H9 (cell line): Measurements from ENCODE around the gene RAD50. TPM values are rescaled to one million over a fixed set of nuclear protein-coding genes. Genes with fewer than 3 reads are reported as not detected.

Experiments used
- DNase-seq: peaks from one replicate; pipeline ENCODE4 v3.0.0-alpha.2; 2017
- H2AFZ ChIP-seq: one replicate; pipeline ENCODE4 v1.6.1; 2013; ENCODE audit warnings: mild to moderate bottlenecking, low read length, control low read depth, moderate library complexity
- H2AK5ac ChIP-seq: 2 replicates; pipeline ENCODE4 v1.6.1; 2013; ENCODE audit warnings: low read length, control low read depth, mixed read lengths; ENCODE audit not compliant: insufficient read length
- H2BK120ac ChIP-seq: one replicate; pipeline ENCODE4 v1.6.1; 2013; ENCODE audit warnings: low read depth, mild to moderate bottlenecking, low read length, control low read depth, inconsistent platforms; ENCODE audit not compliant: poor library complexity, severe bottlenecking
- H2BK12ac ChIP-seq: 2 replicates; pipeline ENCODE4 v1.6.1; 2013; ENCODE audit warnings: low read length, control low read depth, mixed read lengths, low read depth; ENCODE audit not compliant: insufficient read length
- H2BK15ac ChIP-seq: 2 replicates; pipeline ENCODE4 v1.6.1; 2013; ENCODE audit warnings: low read depth, low read length, control low read depth
- H2BK20ac ChIP-seq: one replicate; pipeline ENCODE4 v1.6.1; 2013; ENCODE audit warnings: low read depth, mild to moderate bottlenecking, low read length, control low read depth, inconsistent platforms; ENCODE audit not compliant: poor library complexity, severe bottlenecking
- H2BK5ac ChIP-seq: 2 replicates; pipeline ENCODE4 v1.6.1; 2013; ENCODE audit warnings: low read length, control low read depth, mixed read lengths; ENCODE audit not compliant: insufficient read length
- H3K14ac ChIP-seq: 2 replicates; pipeline ENCODE4 v1.6.1; 2013; ENCODE audit warnings: low read length, control low read depth; ENCODE audit not compliant: insufficient read depth
- H3K18ac ChIP-seq: 2 replicates; pipeline ENCODE4 v1.6.1; 2013; ENCODE audit warnings: low read depth, mild to moderate bottlenecking, mixed read lengths, low read length, control low read depth; ENCODE audit not compliant: insufficient read length
- H3K23ac ChIP-seq: 2 replicates; pipeline ENCODE4 v1.6.1; 2013; ENCODE audit warnings: low read length, control low read depth, mixed read lengths, low read depth; ENCODE audit not compliant: insufficient read length
- H3K23me2 ChIP-seq: 2 replicates; pipeline ENCODE4 v1.6.1; 2013; ENCODE audit warnings: low read depth, mild to moderate bottlenecking, mixed read lengths, low read length, control low read depth; ENCODE audit not compliant: insufficient read length, poor library complexity, severe bottlenecking
- H3K27ac ChIP-seq: 2 replicates; pipeline ENCODE4 v1.5.1; 2013; ENCODE audit warnings: low read length, control low read depth, mixed read lengths, low read depth; ENCODE audit not compliant: insufficient read length
- H3K27me3 ChIP-seq: 2 replicates; pipeline ENCODE4 v1.6.1; 2013; ENCODE audit warnings: low read length, control low read depth, inconsistent platforms; ENCODE audit not compliant: insufficient read depth
- H3K4ac ChIP-seq: 2 replicates; pipeline ENCODE4 v1.6.1; 2013; ENCODE audit warnings: low read depth, mild to moderate bottlenecking, control low read depth, inconsistent platforms, low read length, moderate library complexity
- H3K4me1 ChIP-seq: 2 replicates; pipeline ENCODE4 v1.6.1; 2013; ENCODE audit warnings: low read length, control low read depth, inconsistent platforms; ENCODE audit not compliant: insufficient read depth
- H3K4me2 ChIP-seq: 2 replicates; pipeline ENCODE4 v1.6.1; 2013; ENCODE audit warnings: low read length, control low read depth, mixed read lengths; ENCODE audit not compliant: insufficient read length, insufficient read depth
- H3K56ac ChIP-seq: 2 replicates; pipeline ENCODE4 v1.6.1; 2013; ENCODE audit warnings: low read depth, mild to moderate bottlenecking, mixed read lengths, low read length, control low read depth; ENCODE audit not compliant: insufficient read length
- H3K79me1 ChIP-seq: 2 replicates; pipeline ENCODE4 v1.6.1; 2013; ENCODE audit warnings: low read depth, mild to moderate bottlenecking, moderate library complexity, low read length, control low read depth, inconsistent platforms; ENCODE audit not compliant: insufficient read depth, poor library complexity, severe bottlenecking
- H3K79me2 ChIP-seq: 2 replicates; pipeline ENCODE4 v1.6.1; 2013; ENCODE audit warnings: low read length, control low read depth, inconsistent platforms; ENCODE audit not compliant: insufficient read depth
- H3K9ac ChIP-seq: 2 replicates; pipeline ENCODE4 v1.6.1; 2013; ENCODE audit warnings: low read length, control low read depth, mixed read lengths; ENCODE audit not compliant: insufficient read length; ENCODE audit errors: extremely low read depth
- H3K9me3 ChIP-seq: one replicate; pipeline ENCODE4 v1.6.1; 2013; ENCODE audit warnings: low read depth, low read length, inconsistent platforms; ENCODE audit not compliant: control insufficient read depth
- H3T11ph ChIP-seq: one replicate; pipeline ENCODE4 v1.6.1; 2013; ENCODE audit warnings: mild to moderate bottlenecking, low read length, control low read depth, inconsistent platforms
- H4K20me1 ChIP-seq: one replicate; pipeline ENCODE4 v1.6.1; 2013; ENCODE audit not compliant: control insufficient read depth, insufficient read length, insufficient read depth
- H4K5ac ChIP-seq: 2 replicates; pipeline ENCODE4 v1.6.1; 2013; ENCODE audit warnings: low read depth, mild to moderate bottlenecking, mixed read lengths, low read length, control low read depth; ENCODE audit not compliant: insufficient read length
- H4K8ac ChIP-seq: replicated peaks from 2 replicates; pipeline ENCODE4 v1.6.1; 2013; ENCODE audit warnings: low read length, control low read depth, mixed read lengths, low read depth; ENCODE audit not compliant: insufficient read length
- H4K91ac ChIP-seq: 2 replicates; pipeline ENCODE4 v1.6.1; 2013; ENCODE audit warnings: low read depth, mild to moderate bottlenecking, moderate library complexity, mixed read lengths, low read length, control low read depth; ENCODE audit not compliant: insufficient read length
- H3K27ac Mint-ChIP-seq, 3 experiments: 2 replicates in 2 of 3; 3 replicates in 1 of 3; pipeline ENCODE4 v1.8.0; 2020 to 2021; ENCODE audit warnings: mixed read lengths in 3 of 3, mild to moderate bottlenecking in 1 of 3, moderate library complexity in 1 of 3
- H3K27me3 Mint-ChIP-seq: 2 replicates; pipeline ENCODE4 v1.8.0; 2021; ENCODE audit warnings: low read depth, mild to moderate bottlenecking, moderate library complexity, mixed read lengths
- H3K36me3 Mint-ChIP-seq, 3 experiments: 2 replicates in 2 of 3; 3 replicates in 1 of 3; pipeline ENCODE4 v1.8.0; 2020 to 2021; ENCODE audit warnings: low read depth in 3 of 3, mixed read lengths in 3 of 3; ENCODE audit not compliant: insufficient read depth in 1 of 3
- H3K4me1 Mint-ChIP-seq, 2 experiments: 2 replicates each; pipeline ENCODE4 v1.8.0; 2020; ENCODE audit warnings: mixed read lengths in 2 of 2
- H3K4me3 Mint-ChIP-seq, 2 experiments: 2 replicates in 1 of 2; 3 replicates in 1 of 2; pipeline ENCODE4 v1.8.0; 2020 to 2021; ENCODE audit warnings: mild to moderate bottlenecking in 2 of 2, mixed read lengths in 2 of 2, moderate library complexity in 1 of 2
- H3K9me3 Mint-ChIP-seq, 2 experiments: 2 replicates in 1 of 2; 3 replicates in 1 of 2; pipeline ENCODE4 v1.8.0; 2020; ENCODE audit warnings: mild to moderate bottlenecking in 2 of 2, mixed read lengths in 2 of 2, moderate library complexity in 1 of 2
- total RNA-seq: library from RNA; stranded (reverse); gene quantifications from 2 replicates; pipeline ENCODE4 v1.2.1, GENCODE V29; 2021
- TF ChIP-seq, protein P1 (sequence below): fragments of 200-600 bp; sonication (generic); conservative IDR thresholded peaks from 3 replicates; pipeline ENCODE4 v1.8.0; 2021; ENCODE audit warnings: antibody characterized with exemption, mild to moderate bottlenecking

The RAD50 gene
- total RNA-seq, 1 experiment from 2014 or later: 46.1 TPM

- TF ChIP-seq, protein P1, sequence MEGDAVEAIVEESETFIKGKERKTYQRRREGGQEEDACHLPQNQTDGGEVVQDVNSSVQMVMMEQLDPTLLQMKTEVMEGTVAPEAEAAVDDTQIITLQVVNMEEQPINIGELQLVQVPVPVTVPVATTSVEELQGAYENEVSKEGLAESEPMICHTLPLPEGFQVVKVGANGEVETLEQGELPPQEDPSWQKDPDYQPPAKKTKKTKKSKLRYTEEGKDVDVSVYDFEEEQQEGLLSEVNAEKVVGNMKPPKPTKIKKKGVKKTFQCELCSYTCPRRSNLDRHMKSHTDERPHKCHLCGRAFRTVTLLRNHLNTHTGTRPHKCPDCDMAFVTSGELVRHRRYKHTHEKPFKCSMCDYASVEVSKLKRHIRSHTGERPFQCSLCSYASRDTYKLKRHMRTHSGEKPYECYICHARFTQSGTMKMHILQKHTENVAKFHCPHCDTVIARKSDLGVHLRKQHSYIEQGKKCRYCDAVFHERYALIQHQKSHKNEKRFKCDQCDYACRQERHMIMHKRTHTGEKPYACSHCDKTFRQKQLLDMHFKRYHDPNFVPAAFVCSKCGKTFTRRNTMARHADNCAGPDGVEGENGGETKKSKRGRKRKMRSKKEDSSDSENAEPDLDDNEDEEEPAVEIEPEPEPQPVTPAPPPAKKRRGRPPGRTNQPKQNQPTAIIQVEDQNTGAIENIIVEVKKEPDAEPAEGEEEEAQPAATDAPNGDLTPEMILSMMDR: no peak
- H3K9me3 Mint-ChIP-seq: no peaks in the 10 kb centered on the region
- Histone ChIP-seq H2AFZ (no peak overlapping the region), H2BK12ac (no peak overlapping the region), H3K23me2 (no peaks in the 10 kb centered on the region), H3K9me3 (no peaks in the 10 kb centered on the region), H3T11ph (no peak overlapping the region), H3K14ac (no peak overlapping the region), H3K9ac (no peak overlapping the region), H2BK15ac (no peak overlapping the region), H3K79me2 (no peaks in the 10 kb centered on the region), H3K27ac (no peak overlapping the region), H2BK5ac (no peak overlapping the region), H2AK5ac (no peak overlapping the region), H2BK120ac (no peak overlapping the region), H3K4me2 (no peak overlapping the region), H4K8ac (no peak overlapping the region), H3K18ac (no peak overlapping the region), H3K56ac (no peak overlapping the region), H3K27me3 (no peaks in the 10 kb centered on the region), H3K4ac (no peak overlapping the region), H4K5ac (no peak overlapping the region), H3K4me1 (no peaks in the 10 kb centered on the region), H3K23ac (no peak overlapping the region), H4K91ac (no peak overlapping the region), H2BK20ac (no peak overlapping the region), H4K20me1 (no peaks in the 10 kb centered on the region), H3K79me1 (no peaks in the 10 kb centered on the region)
- H3K4me3 Mint-ChIP-seq: no peak overlapping the region
- H3K4me1 Mint-ChIP-seq: peaks cover 0 to 5% of the 10 kb centered on the region in 2 experiments; a peak in 1 of 4 replicates
- no peak for DNase-seq
- H3K36me3 Mint-ChIP-seq: peaks cover 3 to 37% (median 37%) of the 10 kb centered on the region in 3 experiments; a peak in 6 of 7 replicates
- H3K27ac Mint-ChIP-seq: no peak overlapping the region
- H3K27me3 Mint-ChIP-seq: no peaks in the 10 kb centered on the region
Observed at GRCh38 chr5:132621699-132622098, 64.9 kb downstream of the RAD50 start.
